H1 (cell line): ENCODE measurements around the gene CLDN15. TPM values are rescaled to one million over a fixed set of nuclear protein-coding genes. Genes with fewer than 3 reads are reported as not detected.

Experiments
- CEBPB ChIP-seq: IDR thresholded peaks from 2 replicates; pipeline ENCODE4 v1.6.1; 2012; ENCODE audit warnings: low read depth, low read length
- CHD1 ChIP-seq: IDR thresholded peaks from 2 replicates; pipeline ENCODE4 v1.6.1; 2012; ENCODE audit warnings: low read depth, low read length, improper control_type of control experiment
- EZH2 ChIP-seq: fragments of 200-600 bp; sonication (generic); IDR thresholded peaks from 2 replicates; pipeline ENCODE4 v1.7.1; 2012; ENCODE audit warnings: low read depth, mild to moderate bottlenecking, moderate library complexity, low read length, inconsistent platforms; ENCODE audit not compliant: severe bottlenecking
- GTF2F1 ChIP-seq: IDR thresholded peaks from 2 replicates; pipeline ENCODE4 v1.6.1; 2012; ENCODE audit warnings: low read depth, low read length, improper control_type of control experiment, borderline replicate concordance
- HDAC6 ChIP-seq: IDR thresholded peaks from one replicate; pipeline ENCODE4 v1.7.1; 2012; ENCODE audit warnings: low read depth, mild to moderate bottlenecking, inconsistent platforms, low read length, moderate library complexity
- JUN ChIP-seq: IDR thresholded peaks from 2 replicates; pipeline ENCODE4 v1.6.1; 2011; ENCODE audit warnings: low read depth, mild to moderate bottlenecking, improper control_type of control experiment, low read length
- KDM1A ChIP-seq: fragments of 200-600, 300-600 bp; sonication (generic); IDR thresholded peaks from 2 replicates; pipeline ENCODE4 v1.7.1; 2016; ENCODE audit warnings: mild to moderate bottlenecking, low read length, borderline replicate concordance
- KDM4A ChIP-seq: IDR thresholded peaks from one replicate; pipeline ENCODE4 v1.7.1; 2012; ENCODE audit warnings: low read depth, mild to moderate bottlenecking, moderate library complexity, low read length, inconsistent platforms; ENCODE audit not compliant: severe bottlenecking
- MAFK ChIP-seq: IDR thresholded peaks from 2 replicates; pipeline ENCODE4 v1.6.1; 2012; ENCODE audit warnings: low read depth, mild to moderate bottlenecking, improper control_type of control experiment, low read length
- NRF1 ChIP-seq: IDR thresholded peaks from 2 replicates; pipeline ENCODE4 v1.6.1; 2011; ENCODE audit warnings: mild to moderate bottlenecking, low read depth, low read length, improper control_type of control experiment
- PHF8 ChIP-seq: fragments of 200-600 bp; sonication (generic); conservative IDR thresholded peaks from 2 replicates; pipeline ENCODE4 v1.7.1; 2012; ENCODE audit warnings: low read depth, mild to moderate bottlenecking, inconsistent platforms, low read length, moderate library complexity
- RAD21 ChIP-seq, 2 experiments: IDR thresholded peaks in 1 of 2; conservative IDR thresholded peaks in 1 of 2; 2 replicates each; pipeline ENCODE4 v1.6.1; 2011; ENCODE audit warnings: low read depth in 2 of 2, low read length in 2 of 2, improper control_type of control experiment in 1 of 2, inconsistent platforms in 1 of 2, mild to moderate bottlenecking in 1 of 2, moderate library complexity in 1 of 2
- SIN3A ChIP-seq, 2 experiments: IDR thresholded peaks in 1 of 2; conservative IDR thresholded peaks in 1 of 2; 2 replicates each; pipeline ENCODE4 v1.6.1; 2011 to 2012; ENCODE audit warnings: low read length in 2 of 2, improper control_type of control experiment in 1 of 2, low read depth in 1 of 2, mild to moderate bottlenecking in 1 of 2
- SIX5 ChIP-seq: IDR thresholded peaks from 2 replicates; pipeline ENCODE4 v1.6.1; 2011; ENCODE audit warnings: mild to moderate bottlenecking, low read depth, low read length
- TAF1 ChIP-seq: IDR thresholded peaks from 2 replicates; pipeline ENCODE4 v1.6.1; 2011; ENCODE audit warnings: mild to moderate bottlenecking, low read depth, low read length
- polyA plus RNA-seq, 7 experiments: library from polyadenylated mRNA; depleted of rRNA in 3 of 7; stranded (reverse) in 5 of 7; unstranded in 2 of 7; fragments of >200 nt in 5 of 7; fragments of 200-250 nt in 2 of 7; gene quantifications; 1 replicate in 5 of 7; 2 replicates in 1 of 7; 4 replicates in 1 of 7; pipeline versions ENCODE4 v1.2.1 to v1.2.3, GENCODE V29; 2011 to 2013; ENCODE audit warnings: missing spikeins in 2 of 7, mixed read lengths in 2 of 7
- total RNA-seq: library from RNA; stranded (reverse); fragmentation: NEBNext Ultra II Directional; extraction: Animal tissue kit (Norgen Biotek cat#: 25700); gene quantifications from 2 replicates; pipeline ENCODE4 v1.2.1, GENCODE V29; 2021
- TF ChIP-seq, protein P1 (sequence below): IDR thresholded peaks from 2 replicates; pipeline ENCODE4 v1.6.1; 2011; ENCODE audit warnings: low read depth, mild to moderate bottlenecking, low read length; ENCODE audit not compliant: insufficient read depth
- TF ChIP-seq, protein P2 (sequence below): IDR thresholded peaks from 2 replicates; pipeline ENCODE4 v1.6.1; 2011; ENCODE audit warnings: low read length, improper control_type of control experiment
- TF ChIP-seq, protein P3 (sequence below): IDR thresholded peaks from 2 replicates; pipeline ENCODE4 v1.6.1; 2012; ENCODE audit warnings: inconsistent platforms

CLDN15 gene
- total and polyA plus RNA-seq, 2 of the 8 experiments (the other 6 are each of a cell fraction or from before 2014, with no cell fraction given): 5.5 to 7.6 TPM

DNA sequence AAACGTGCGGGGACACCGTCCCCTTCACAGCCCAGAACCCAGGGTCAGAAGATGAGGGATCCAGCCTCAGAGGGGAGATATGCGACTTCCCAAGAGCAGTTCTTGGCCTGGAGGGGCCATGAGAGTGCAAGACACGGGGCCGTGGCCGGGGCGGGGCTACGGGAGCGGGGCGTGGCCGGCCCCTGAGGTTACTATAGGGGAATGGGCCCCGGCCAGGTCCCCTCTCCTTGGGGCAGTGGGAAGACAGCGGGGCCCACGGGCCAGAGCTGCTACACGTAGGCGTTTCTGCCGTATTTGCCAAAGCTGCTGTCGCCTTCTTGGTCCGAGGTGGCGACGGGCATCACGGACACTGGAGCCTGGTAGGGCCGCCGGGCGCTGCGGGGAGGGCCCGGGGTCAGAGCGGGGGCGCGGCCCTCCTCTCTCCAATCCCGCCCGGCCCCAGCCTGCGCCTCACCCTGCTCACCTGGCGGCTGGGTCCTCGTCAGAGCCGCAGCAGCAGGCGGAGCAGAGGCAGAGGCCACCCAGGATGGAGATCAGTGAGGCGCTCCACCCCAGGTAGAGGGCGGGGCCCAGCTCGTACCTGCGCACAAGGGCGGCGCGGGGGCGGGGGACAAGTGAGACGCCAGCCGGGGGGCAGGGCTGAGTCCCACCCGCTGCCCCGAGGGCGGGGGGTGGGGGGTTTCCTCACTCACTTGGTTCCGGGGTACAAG is 5.3 kb downstream of the CLDN15 start (continued):
- TF ChIP-seq, protein P1, sequence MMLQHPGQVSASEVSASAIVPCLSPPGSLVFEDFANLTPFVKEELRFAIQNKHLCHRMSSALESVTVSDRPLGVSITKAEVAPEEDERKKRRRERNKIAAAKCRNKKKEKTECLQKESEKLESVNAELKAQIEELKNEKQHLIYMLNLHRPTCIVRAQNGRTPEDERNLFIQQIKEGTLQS: no peak
- no peak for TF ChIP-seq SIX5
- TF ChIP-seq JUN: no peak
- TF ChIP-seq GTF2F1: no peak
- TF ChIP-seq CEBPB: no peak
- peak; percentile 62 for TF ChIP-seq PHF8
- TF ChIP-seq TAF1: 0 out of 2 replicates have a peak, but pooled peaks have one; percentile 5
- no peak for TF ChIP-seq HDAC6
- TF ChIP-seq KDM1A: no peak
- TF ChIP-seq SIN3A (conservative IDR thresholded peaks at IDR 0.05 in 1 of 2, IDR thresholded peaks at IDR 0.05 in 1 of 2; ENCODE audit: low read depth in 1 of 2, low read length in 2 of 2): peak in 1 of 2 experiments; percentile 37; a peak in 1 of 4 replicates
- TF ChIP-seq NRF1: 0 out of 2 replicates have a peak, but pooled peaks have one; percentile 15
- TF ChIP-seq RAD21 (IDR thresholded peaks at IDR 0.05 in 1 of 2, conservative IDR thresholded peaks at IDR 0.05 in 1 of 2; ENCODE audit: low read depth in 2 of 2, low read length in 2 of 2): no peak
- TF ChIP-seq, protein P2, sequence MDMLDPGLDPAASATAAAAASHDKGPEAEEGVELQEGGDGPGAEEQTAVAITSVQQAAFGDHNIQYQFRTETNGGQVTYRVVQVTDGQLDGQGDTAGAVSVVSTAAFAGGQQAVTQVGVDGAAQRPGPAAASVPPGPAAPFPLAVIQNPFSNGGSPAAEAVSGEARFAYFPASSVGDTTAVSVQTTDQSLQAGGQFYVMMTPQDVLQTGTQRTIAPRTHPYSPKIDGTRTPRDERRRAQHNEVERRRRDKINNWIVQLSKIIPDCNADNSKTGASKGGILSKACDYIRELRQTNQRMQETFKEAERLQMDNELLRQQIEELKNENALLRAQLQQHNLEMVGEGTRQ: no peak
- TF ChIP-seq, protein P3, sequence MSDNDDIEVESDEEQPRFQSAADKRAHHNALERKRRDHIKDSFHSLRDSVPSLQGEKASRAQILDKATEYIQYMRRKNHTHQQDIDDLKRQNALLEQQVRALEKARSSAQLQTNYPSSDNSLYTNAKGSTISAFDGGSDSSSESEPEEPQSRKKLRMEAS: no peak
- no peak for TF ChIP-seq CHD1
- peak; percentile 71 for TF ChIP-seq KDM4A
- no peak for TF ChIP-seq MAFK
- no peak for TF ChIP-seq EZH2
